SKM-1 treated with dmso at 0.1 percent for 144 hours (cell line): ENCODE results near the gene RSF1.
A peak's percentile ranks its signal among the peaks of the same experiment; 100 is the strongest.

Experiments used
- DNase-seq: peaks from one replicate; lab custom pipeline; 2025; ENCODE audit not compliant: unreplicated experiment; lab: John Stamatoyannopoulos, UW

The RSF1 gene

DNA sequence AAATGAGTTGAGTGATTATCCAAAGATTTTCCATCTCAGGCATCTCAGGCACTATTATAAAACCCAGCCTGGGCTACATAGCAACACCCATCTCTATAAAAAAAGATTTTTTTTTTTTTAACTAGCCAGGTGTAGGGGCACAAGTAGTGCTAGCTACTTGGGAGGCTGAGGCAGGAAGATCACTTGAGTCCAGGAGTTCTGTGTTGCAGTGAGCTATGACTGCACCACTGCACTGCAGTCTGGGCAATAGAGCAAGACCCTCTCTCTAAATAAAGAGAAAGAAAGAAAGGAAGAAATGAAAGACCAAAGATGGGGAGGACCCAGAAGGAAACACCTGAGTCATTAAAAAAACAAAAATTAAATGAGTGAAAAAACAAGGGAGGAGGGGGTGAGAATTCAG, 14.1 kb downstream of the RSF1 start:
- no peak for DNase-seq

- no peak for DNase-seq
Measured at GRCh38 chr11:77801477-77801876, 19.0 kb downstream of the RSF1 start.

DNA sequence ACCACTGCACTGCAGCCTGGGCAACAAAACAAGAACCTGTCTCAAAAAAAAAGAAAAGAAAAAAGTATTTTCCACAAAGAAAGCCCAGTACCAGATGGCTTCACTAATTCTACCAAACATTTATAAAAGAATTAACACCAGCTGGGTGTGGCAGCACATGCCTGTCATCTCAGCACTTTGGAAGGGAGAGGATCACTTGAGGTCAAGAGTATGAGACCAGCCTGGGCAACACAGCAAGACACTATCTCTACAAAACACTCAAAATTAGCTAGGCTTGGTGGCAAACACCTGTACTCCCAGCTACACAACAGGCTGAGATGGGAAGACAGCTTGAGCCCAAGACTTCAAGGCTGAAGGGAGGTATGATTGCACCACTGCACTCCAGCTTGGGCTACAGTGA, 20.1 kb downstream of the RSF1 start:
- no peak for DNase-seq

GRCh38 chr11:77799338-77799737, 21.2 kb downstream of the RSF1 start:
- DNase-seq = no peak

DNA sequence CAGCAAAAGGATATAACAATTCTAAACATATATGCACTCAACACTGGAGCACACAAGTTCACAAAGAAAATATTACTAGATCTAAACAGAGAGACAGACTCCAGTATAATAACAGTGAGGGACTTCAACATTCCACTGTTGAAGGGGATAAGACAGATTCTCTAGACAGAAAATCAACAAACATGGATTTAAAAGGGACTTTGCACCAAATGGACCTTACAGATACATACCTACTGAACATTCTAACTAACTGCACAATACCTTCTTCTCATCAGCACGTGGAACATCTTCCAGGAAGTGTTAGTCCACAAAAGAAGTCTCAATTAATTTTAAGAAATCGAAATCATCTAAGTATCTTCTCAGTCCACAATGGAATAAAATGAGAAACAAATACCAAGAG, 26.6 kb downstream of the RSF1 start:
- DNase-seq = no peak

- no peak for DNase-seq
Measured at GRCh38 chr11:77791301-77791700, 29.2 kb downstream of the RSF1 start.

DNA sequence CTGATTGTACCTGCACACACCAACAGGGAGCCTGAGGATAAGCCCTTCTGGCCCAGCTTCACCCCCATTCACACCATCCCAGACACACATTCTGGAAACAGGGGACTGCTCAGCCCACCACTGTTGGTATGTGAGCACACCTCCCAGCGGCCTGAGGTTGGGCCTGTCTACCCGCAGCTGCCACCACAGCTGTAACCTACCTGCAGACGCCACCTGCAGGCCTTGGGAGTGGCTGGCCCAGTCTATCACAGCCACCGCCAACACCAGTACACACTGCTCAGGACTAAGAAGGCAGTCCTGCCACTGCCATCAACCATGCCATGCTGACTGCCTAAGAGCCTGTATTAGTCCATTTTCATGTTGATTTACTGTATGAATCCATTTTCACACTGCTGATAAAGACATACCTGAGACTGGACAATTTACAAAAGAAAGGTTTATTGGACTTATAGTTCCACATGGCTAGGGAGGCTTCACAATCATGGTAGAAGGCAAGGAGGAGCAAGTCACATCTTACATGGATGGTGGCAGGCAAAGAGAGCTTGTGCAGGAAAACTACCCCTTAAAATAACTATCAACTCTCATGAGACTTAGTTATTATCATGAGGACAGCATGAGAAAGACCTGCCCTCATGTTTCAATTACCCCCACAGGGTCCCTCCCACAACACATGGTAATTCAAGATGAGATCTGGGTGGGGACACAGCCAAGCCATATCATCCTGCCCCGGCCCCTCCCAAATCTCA, 30.6 kb downstream of the RSF1 start:
- DNase-seq = no peak

DNA sequence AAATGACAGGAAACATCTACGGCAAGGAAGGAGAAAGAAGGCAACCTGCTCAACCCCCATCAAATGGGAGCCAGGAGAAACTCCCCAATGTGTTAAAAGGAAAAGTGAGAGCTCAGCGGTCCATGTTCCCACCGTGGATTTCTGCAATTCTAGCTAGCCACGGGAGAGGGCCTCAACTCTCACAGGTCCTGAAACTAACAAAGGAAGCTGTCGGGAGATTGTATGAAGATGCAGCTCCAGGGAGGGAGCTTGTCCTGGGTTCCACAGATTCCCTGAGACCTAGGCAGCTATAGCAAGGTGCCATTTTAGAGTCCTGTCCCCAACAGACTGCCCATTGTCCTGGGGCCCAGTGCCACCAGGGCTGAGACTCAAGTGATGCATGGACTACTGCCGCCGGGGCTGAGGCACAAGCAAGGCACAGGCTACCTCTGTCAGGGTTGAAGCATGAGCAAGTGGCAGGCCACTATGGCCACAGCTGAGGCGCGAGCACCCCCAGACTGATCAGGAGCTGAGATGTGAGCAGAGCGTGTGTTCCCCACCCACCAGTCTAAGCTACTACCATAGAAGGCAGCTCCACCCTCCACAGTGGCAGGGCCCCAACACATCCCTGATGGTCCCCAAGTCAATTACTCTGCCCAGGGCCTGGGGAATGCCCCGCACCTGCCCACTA, 31.3 kb downstream of the RSF1 start:
- no peak for DNase-seq

GRCh38 chr11:77784572-77784971, 36.0 kb downstream of the RSF1 start:
- no peak for DNase-seq

DNA sequence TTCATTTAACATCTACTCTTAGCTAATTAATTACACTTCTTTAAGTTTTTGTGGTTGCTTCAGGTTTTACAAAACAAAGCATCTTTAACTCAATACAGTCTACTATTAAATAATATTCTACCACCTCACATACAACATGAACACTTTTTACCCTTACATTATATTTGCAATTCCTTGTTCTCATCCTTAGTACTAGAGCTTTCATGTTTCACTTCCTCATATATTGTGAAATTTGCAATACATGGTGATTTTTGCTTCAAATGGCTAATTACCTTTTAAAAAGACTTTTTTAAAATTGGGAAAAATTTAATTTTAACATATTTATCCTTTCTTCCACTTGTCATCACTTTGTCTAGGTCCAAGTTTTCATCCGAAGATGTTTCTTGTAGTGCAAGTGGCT, 37.5 kb downstream of the RSF1 start:
- peak; percentile 10 for DNase-seq

- no peak for DNase-seq
Measured at GRCh38 chr11:77779935-77780334, 40.6 kb downstream of the RSF1 start.

DNA sequence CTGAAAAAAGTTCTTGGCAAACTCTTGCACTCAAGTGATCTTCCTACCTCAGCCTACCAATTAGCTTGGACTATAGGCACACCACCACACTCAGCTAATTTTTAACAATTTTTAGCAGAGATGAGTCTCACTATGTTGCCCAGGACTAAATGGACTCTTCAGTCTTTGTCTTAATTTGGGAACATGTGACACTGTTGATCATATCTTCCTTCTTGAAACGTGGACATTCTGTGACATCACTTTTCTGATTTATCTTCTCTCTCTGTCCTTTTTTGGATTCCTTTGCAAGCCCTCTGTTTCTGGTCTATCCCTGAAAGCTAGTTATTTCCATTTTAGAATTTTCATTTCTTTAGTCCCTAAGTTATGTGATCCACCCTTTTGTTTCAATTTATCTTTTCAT, 42.0 kb downstream of the RSF1 start:
- no peak for DNase-seq

GRCh38 chr11:77778118-77778517, 42.4 kb downstream of the RSF1 start:
- no peak for DNase-seq

GRCh38 chr11:77776455-77776854, 44.1 kb downstream of the RSF1 start:
- DNase-seq = no peak

GRCh38 chr11:77775936-77776335, 44.6 kb downstream of the RSF1 start:
- DNase-seq = no peak

- no peak for DNase-seq
Measured at GRCh38 chr11:77771135-77771534, 49.4 kb downstream of the RSF1 start.

DNA sequence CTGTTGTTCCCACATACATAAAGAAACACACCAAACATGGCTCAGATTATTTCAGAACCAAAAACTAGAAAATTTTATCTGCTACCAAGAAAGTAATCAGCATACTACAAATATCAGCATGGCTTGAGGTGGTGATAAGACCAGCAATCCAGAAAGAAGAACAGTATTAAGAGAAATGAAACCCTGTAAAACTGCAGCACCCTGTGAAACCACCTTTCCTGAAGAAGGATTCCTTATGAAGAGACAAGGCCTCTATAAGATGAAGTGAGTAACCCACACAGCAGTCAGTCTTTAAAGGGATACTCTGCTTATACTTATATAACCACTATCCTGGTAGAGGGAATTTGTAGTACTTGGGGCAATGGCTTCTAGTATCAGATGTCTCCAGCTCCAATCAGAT, 49.9 kb downstream of the RSF1 start:
- DNase-seq = no peak

GRCh38 chr11:77762426-77762825, 58.1 kb downstream of the RSF1 start:
- no peak for DNase-seq

GRCh38 chr11:77761491-77761890, 59.0 kb downstream of the RSF1 start:
- DNase-seq = no peak

- no peak for DNase-seq
Measured at GRCh38 chr11:77758331-77758730, 62.2 kb downstream of the RSF1 start.

GRCh38 chr11:77753230-77753629, 67.3 kb downstream of the RSF1 start:
- no peak for DNase-seq

- DNase-seq = no peak
Measured at GRCh38 chr11:77752516-77752915, 68.0 kb downstream of the RSF1 start.
